Adipocyte (in vitro differentiated cells): Measurements from ENCODE around the gene DIPK1B.
"Not testable (repeated sequence)": the region's sequence is repeated elsewhere in the genome, so short reads cannot be mapped to it uniquely, and the experiment has no call there.

Source experiments
- DNase-seq: peaks from one replicate; pipeline ENCODE4 v3.0.0-alpha.2; 2015; ENCODE audit warnings: low read depth
- H3K27me3 ChIP-seq: replicated peaks from 2 replicates; pipeline ENCODE4 v1.7.0; 2013; ENCODE audit warnings: mild to moderate bottlenecking, low read length, moderate library complexity; ENCODE audit not compliant: control insufficient read depth, insufficient read depth
- H3K36me3 ChIP-seq: 2 replicates; pipeline ENCODE4 v1.7.0; 2013; ENCODE audit warnings: low read length, mild to moderate bottlenecking, moderate library complexity; ENCODE audit not compliant: control insufficient read depth, insufficient read depth, severe bottlenecking
- H3K4me1 ChIP-seq: 2 replicates; pipeline ENCODE4 v1.7.0; 2013; ENCODE audit warnings: mild to moderate bottlenecking, low read length, moderate library complexity; ENCODE audit not compliant: control insufficient read depth, insufficient read depth
- H3K4me3 ChIP-seq: 2 replicates; pipeline ENCODE4 v1.7.0; 2013; ENCODE audit warnings: mild to moderate bottlenecking, low read length, moderate library complexity
- H3K9ac ChIP-seq: 2 replicates; pipeline ENCODE4 v1.7.0; 2013; ENCODE audit warnings: mild to moderate bottlenecking, low read length, moderate library complexity
- H3K9me3 ChIP-seq: 2 replicates; pipeline ENCODE4 v1.7.0; 2013; ENCODE audit warnings: mild to moderate bottlenecking, low read length, moderate library complexity; ENCODE audit not compliant: control insufficient read depth

Gene DIPK1B

GRCh38 chr9:136707849-136708517 lies 4.4 kb upstream of the DIPK1B start:
- peaks cover 13% of the 10 kb centered on the region for H3K27me3 ChIP-seq
- no peaks in the 10 kb centered on the region for H3K9me3 ChIP-seq
- H3K36me3 ChIP-seq, result no peaks in the 10 kb centered on the region
- no peak for DNase-seq
- no peak overlapping the region for H3K9ac ChIP-seq
- no peak overlapping the region for H3K4me3 ChIP-seq
- peaks cover 3% of the 10 kb centered on the region for H3K4me1 ChIP-seq

GRCh38 chr9:136709454-136710109 lies 2.8 kb upstream of the DIPK1B start:
- no peak overlapping the region for H3K9ac ChIP-seq
- DNase-seq, result no peak
- H3K27me3 ChIP-seq, result peaks cover 21% of the 10 kb centered on the region
- H3K4me3 ChIP-seq, result no peak overlapping the region
- H3K4me1 ChIP-seq, result peaks cover 3% of the 10 kb centered on the region
- H3K36me3 ChIP-seq, result no peaks in the 10 kb centered on the region
- no peaks in the 10 kb centered on the region for H3K9me3 ChIP-seq

GRCh38 chr9:136710543-136710942 lies 1.8 kb upstream of the DIPK1B start:
- no peak for DNase-seq
- Histone ChIP-seq H3K4me1 (peaks cover 3% of the 10 kb centered on the region), H3K9me3 (no peaks in the 10 kb centered on the region), H3K9ac (no peak overlapping the region), H3K36me3 (no peaks in the 10 kb centered on the region), H3K4me3 (no peak overlapping the region), H3K27me3 (peaks cover 26% of the 10 kb centered on the region)

GRCh38 chr9:136711219-136711648 lies 1.1 kb upstream of the DIPK1B start:
- not testable (repeated sequence) for H3K36me3 ChIP-seq, DNase-seq, H3K4me1 ChIP-seq, H3K9ac ChIP-seq, H3K9me3 ChIP-seq, H3K4me3 ChIP-seq
- peaks cover 30% of the 10 kb centered on the region for H3K27me3 ChIP-seq

- H3K27me3 ChIP-seq, result peaks cover 28% of the 10 kb centered on the region
Observed at GRCh38 chr9:136712690-136713544, 545 bp downstream of the DIPK1B start.

GRCh38 chr9:136713550-136713949 lies 1.2 kb downstream of the DIPK1B start:
- H3K4me1 ChIP-seq, result peaks cover 3% of the 10 kb centered on the region
- no peaks in the 10 kb centered on the region for H3K9me3 ChIP-seq
- H3K36me3 ChIP-seq, result no peaks in the 10 kb centered on the region
- peaks cover 28% of the 10 kb centered on the region for H3K27me3 ChIP-seq
- DNase-seq, result no peak
- no peak overlapping the region for H3K9ac ChIP-seq
- no peak overlapping the region for H3K4me3 ChIP-seq

More at GRCh38 chr9:136712690-136713544, 545 bp downstream of the DIPK1B start:
- Histone ChIP-seq H3K4me3 (no peak overlapping the region), H3K4me1 (peaks cover 3% of the 10 kb centered on the region), H3K9ac (no peak overlapping the region), H3K36me3 (no peaks in the 10 kb centered on the region), H3K9me3 (no peaks in the 10 kb centered on the region)
- no peak for DNase-seq

GRCh38 chr9:136714096-136714892 lies 1.9 kb downstream of the DIPK1B start:
- H3K36me3 ChIP-seq, result no peaks in the 10 kb centered on the region
- DNase-seq, result no peak
- H3K9ac ChIP-seq, result no peak overlapping the region
- no peaks in the 10 kb centered on the region for H3K9me3 ChIP-seq
- H3K27me3 ChIP-seq, result peaks cover 28% of the 10 kb centered on the region
- peaks cover 3% of the 10 kb centered on the region for H3K4me1 ChIP-seq
- no peak overlapping the region for H3K4me3 ChIP-seq

- Histone ChIP-seq H3K36me3 (no peaks in the 10 kb centered on the region), H3K9ac (no peak overlapping the region), H3K9me3 (no peaks in the 10 kb centered on the region), H3K4me1 (peaks cover 3% of the 10 kb centered on the region), H3K4me3 (no peak overlapping the region), H3K27me3 (peaks cover 26% of the 10 kb centered on the region)
- DNase-seq, result no peak
Observed at GRCh38 chr9:136714893-136715274, 2.5 kb downstream of the DIPK1B start.

GRCh38 chr9:136717399-136717798 lies 5.0 kb downstream of the DIPK1B start:
- H3K36me3 ChIP-seq, result no peaks in the 10 kb centered on the region
- H3K4me1 ChIP-seq, result peaks cover 6% of the 10 kb centered on the region
- H3K4me3 ChIP-seq, result no peak overlapping the region
- no peak for DNase-seq
- peaks cover 21% of the 10 kb centered on the region for H3K27me3 ChIP-seq
- no peak overlapping the region for H3K9ac ChIP-seq
- H3K9me3 ChIP-seq, result no peaks in the 10 kb centered on the region

- Histone ChIP-seq H3K4me3 (no peak overlapping the region), H3K27me3 (peaks cover 14% of the 10 kb centered on the region), H3K9me3 (no peaks in the 10 kb centered on the region), H3K9ac (no peak overlapping the region), H3K36me3 (peaks cover 11% of the 10 kb centered on the region), H3K4me1 (peaks cover 6% of the 10 kb centered on the region)
- DNase-seq, result no peak
Observed at GRCh38 chr9:136718345-136719194, 6.2 kb downstream of the DIPK1B start.
